ENCODE measurements around the gene POLR1G.

Gene POLR1G

DNA sequence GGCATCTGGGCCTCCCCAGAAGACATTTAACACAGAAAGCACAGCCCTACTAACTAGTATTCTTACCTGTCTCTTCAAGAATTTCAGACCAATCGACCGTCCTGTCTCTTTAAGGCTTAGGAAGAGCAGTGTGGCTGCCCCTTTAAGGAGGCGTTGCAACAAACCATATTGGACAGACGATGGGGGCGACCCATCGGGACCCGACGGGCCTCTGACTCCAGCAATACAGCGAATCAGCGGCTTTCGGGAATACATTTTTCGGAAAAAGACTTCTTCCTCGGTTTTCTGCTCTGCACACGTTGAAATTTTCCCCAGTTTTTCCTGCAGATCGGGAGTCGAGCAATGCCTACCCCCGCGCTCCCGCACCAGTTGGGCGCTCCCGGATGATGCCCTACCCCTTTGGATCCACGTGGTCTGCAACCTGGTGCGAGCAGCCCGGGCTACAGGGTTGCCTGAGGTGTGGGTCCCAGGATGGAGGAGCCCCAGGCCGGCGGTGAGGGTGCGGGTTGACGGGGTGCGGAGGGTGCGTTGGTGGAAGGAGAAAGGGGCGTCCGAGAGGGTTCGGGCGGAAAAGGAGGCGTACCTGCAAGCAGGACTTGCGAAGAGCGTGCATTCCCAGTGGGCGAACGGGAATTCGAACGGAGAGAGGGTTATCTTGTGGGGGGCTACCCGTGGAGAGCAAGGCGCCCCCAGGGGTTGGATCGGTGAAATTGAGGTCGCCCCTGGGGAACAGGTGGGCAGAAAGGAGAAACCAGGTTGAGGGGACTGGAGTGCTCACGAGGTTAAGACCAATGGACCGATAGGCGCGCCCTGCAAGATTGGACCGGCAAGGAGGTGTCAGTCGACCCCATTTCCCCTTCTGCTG is at the start of gene POLR1G:
TSS of gene POLR1G (plus strand) at position 419 of the 865 bp plus-strand sequence. CDS start at position 472, 53 bp downstream.
- peak; percentile 92 for DNase-seq (ENCODE audit: low spot score)

DNA sequence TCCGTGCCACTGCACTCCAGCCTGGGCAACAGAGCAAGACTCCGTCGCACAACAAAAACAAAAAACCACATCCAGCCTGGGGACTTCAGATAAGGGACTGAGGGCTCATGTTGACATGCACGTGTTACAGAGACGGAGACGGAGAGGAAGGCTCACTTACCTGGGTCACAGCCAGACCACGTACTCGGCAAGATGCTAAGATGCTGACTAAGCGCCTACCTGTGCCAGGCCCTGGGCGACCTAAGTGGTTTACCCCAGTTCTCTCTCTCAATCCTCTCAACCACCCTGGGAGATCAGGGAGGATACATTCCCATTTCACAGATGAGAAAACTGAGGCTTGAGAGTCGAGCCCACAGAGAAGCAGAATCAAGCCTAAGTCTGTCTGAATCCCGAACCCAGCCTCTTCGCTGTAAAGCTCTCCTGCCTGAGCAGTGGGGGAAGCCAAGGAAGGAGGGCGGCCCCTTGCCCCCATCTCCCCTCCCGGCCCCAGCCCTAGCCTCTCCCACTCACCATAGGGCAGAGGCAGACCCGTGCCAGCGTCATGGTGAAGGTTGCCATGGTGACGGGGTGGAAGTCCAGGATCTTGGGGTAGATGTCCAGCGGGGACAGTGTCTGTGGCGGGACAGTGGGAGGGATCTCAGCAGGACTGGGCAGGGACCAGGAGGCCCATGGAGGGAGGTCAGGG is 49.5 kb upstream of the POLR1G start:
- DNase-seq (ENCODE audit: low spot score) = peak; percentile 7

- peak; percentile 12 for DNase-seq (ENCODE audit: low spot score)
These were observed 49.0 kb upstream of the POLR1G start for GRCh38 chr19:45357445-45357783.

GRCh38 chr19:45358213-45358792 is 48.1 kb upstream of the POLR1G start:
- peak; percentile 8 for DNase-seq (ENCODE audit: low spot score)

GRCh38 chr19:45361608-45362007 is 44.8 kb upstream of the POLR1G start:
- no peak for DNase-seq (ENCODE audit: low spot score)

DNA sequence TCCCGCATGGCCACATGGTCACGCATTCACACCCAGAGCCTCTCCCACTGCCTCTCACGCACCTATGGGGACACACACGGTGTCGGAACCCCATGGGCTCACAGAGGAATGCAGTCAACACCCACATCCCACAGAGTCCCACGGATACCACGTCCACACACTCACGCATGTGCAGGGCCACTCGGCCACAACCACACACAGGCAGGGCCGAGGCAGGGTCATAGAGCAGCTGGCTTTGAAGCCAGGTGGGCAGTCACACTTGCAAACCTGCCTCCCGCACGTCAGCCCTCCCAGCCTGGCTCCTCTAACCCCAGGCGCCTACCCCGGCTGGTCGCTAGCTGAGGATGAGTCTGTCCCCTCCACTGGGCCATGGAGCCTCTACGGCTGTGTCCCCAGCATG is 44.2 kb upstream of the POLR1G start:
- peak; percentile 7 for DNase-seq (ENCODE audit: low spot score)

DNA sequence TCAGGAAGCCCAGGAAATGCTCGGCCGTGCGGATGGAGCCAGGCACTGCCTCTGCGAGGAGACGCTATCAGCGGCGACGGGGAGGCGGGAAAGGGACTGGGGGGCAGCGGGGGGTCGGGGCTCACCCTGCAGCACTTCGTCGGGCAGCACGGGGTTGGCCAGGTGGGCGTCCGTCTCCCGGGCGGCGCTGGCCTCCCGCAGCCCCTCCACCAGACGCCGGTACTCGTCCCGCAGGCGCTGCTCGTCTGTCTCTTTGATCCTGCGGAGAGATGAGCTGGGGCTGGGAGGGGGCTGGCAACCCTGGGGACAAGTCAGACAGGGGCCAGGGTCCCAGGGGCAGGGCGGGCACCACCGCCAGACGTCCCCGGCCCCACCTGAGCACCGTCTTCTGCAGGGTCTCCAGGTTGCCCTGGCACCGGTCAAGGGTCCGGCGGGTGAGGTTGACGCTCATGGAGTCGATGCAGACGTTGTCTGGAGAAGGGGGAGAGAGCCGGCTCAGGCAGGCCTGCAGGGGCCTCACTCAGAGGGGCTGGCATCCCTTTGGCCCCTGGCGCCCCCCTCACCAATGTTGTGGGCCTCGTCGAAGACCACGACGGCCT is 42.5 kb upstream of the POLR1G start:
- DNase-seq (ENCODE audit: low spot score) = peak; percentile 10

- peak; percentile 6 for DNase-seq (ENCODE audit: low spot score)
These were observed 41.7 kb upstream of the POLR1G start for GRCh38 chr19:45364696-45365095.

- DNase-seq (ENCODE audit: low spot score) = peak; percentile 3
These were observed 38.3 kb upstream of the POLR1G start for GRCh38 chr19:45368127-45368526.

GRCh38 chr19:45368737-45369340 is 37.6 kb upstream of the POLR1G start:
- peak; percentile 22 for DNase-seq (ENCODE audit: low spot score)

DNA sequence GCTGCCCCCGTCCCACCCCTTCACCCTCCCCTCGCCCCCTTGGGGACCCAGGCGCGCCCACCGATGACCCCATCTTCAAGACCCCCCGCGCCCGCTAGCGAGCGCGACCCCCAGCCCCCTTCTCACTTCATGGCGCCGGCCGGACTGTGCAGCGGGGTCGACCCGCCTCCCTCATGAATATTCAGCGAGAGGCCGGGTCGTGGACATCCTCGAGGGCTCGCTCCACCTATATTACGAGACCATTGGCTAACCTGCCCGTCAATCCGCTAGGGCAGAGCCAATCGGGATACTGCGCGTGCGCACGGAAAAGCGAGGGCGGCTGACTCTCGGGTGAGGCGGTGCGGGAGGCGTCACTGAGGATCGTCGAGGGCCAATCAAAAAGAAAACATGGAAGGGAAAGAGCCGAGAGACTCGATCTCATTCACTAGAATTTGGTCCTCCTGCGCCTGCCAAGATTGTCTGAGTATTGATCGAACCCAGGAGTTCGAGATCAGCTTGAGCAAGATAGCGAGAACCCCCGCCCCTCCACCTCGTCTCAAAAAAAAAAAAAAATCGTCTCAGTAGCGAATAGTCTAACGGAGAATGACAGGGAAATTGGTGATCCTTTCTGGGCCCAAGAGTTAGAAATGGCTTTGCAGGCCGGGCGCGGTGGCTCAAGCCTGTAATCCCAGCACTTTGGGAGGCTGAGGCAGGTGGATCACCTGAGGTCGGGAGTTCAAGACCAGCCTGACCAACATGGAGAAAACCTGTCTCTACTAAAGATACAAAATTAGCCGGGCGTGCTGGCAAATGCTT is 35.8 kb upstream of the POLR1G start, which contains the start of gene ERCC2:
TSS of gene ERCC2 (minus strand) at position 164 of the 795 bp plus-strand sequence. CDS start at position 131, 33 bp downstream.
- peak; percentile 100 for DNase-seq (ENCODE audit: low spot score)

DNA sequence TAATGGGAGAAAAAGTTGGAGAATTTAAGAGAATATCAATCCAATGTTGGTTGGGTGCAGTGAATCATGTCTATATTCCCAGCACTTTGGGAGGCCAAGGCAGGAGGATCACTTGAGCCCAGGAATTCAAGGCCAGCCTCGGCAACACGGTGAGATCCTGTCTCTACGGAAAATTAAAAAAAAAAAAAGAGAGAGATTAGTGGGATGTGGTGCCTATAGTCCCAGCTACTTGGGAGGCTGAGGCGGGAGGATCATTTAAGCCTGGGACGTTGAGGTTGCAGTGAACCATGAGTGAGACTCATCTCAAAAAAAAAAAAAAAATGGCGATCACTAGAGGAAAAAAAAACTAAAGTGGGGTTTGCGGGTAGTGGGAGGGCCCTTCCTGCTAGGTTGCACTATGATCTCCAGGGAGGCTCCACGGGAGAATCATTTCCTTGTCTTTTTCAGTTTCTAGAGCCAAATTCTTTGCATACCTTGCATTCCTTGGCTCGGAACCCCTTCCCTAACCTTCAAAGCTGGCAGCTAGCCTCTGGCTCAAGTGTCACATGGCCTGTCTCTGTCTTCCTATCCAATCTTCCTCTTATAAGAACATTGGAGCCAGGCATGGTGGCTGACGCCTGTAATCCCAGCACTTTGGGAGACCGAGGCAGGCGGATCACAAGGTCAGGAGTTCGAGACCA is 30.3 kb upstream of the POLR1G start:
- peak; percentile 73 for DNase-seq (ENCODE audit: low spot score)

- DNase-seq (ENCODE audit: low spot score) = no peak
These were observed 26.3 kb upstream of the POLR1G start for GRCh38 chr19:45380107-45380506.

- DNase-seq (ENCODE audit: low spot score) = no peak
These were observed 24.0 kb upstream of the POLR1G start for GRCh38 chr19:45382426-45382825.

DNA sequence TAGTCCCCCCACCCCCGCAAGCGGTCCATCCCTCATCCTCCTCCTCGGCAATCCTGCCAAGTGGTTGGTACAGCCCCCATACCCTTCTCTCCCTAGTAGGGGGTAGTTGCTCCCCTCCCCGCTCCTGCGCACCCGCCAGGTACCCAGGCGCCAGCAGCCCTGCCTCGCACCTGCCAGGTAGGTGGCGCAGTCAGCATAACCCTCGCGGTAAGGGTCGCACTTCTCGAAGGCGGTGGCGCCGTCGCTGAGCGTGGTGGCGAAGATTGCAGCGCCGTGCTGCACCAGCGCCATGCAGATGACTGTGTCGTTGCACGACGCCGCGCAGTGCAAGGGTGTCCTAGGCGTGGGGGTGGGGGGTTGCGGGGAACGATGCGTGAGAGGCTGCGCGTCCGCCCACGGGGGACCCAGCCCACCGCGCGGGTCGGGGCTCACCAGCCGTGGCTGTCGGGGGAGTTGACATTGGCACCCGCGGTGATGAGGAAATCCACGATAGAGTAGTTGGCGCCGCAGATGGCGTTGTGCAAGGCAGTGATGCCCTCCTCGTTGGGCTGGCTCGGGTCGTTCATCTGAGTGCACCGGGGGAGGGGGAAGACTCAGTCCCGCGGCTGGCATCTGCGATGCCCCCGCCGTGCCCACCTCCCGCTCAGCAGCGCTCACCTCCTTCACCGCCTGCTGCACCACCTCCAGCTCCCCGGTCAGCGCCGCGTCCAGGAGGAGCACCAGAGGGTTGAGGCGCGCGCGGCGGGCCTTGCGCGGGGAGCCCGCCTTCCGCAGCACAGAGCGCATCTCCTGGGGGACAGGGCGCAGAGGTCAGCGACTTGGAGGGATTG is 20.8 kb upstream of the POLR1G start:
- DNase-seq (ENCODE audit: low spot score) = no peak

GRCh38 chr19:45391346-45391745 is 15.1 kb upstream of the POLR1G start:
- DNase-seq (ENCODE audit: low spot score) = peak; percentile 53

- no peak for DNase-seq (ENCODE audit: low spot score)
These were observed 14.4 kb upstream of the POLR1G start for GRCh38 chr19:45391871-45392665.

DNA sequence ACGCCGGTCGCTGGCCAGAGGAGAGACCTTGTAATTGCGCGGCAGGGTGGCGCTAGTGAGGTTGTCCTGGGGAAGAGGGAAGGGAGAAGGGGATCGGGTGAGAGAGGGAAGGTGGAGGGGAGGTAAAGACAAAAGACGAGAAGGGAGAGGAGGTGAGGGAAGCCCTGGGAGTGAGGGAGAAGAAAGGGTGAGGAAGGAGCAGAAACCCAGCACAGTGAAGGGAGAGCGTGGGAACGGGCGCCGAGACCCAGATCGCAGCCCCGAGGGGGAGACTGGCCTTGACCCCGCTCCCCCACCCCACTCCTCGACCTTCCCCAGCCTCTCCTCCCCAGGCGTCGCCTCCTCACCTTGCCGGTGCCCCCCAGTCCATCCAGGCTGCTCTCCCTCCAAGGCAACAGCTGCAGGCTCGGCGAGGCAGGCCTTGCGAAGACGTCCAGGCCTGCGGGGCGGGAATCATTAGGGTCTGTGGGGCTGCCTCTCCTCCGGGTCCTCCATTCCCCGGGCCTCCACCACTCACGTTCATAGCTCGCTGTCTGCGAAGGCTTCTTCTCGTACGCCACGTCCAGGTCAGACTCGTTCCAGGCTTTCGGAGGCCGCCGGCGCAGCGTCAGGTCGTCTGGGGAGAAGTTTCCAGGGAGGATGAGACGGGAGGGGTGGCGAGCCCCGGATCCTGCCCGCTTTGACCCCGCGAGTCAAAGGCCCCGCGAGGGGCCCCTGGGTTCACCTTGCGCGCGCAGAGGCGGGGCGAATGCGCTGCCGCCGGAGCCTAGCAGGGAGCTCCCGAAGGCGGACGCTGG is 10.4 kb upstream of the POLR1G start:
- peak; percentile 74 for DNase-seq (ENCODE audit: low spot score)
